Neural cell (in vitro differentiated cells): ENCODE data around the gene STT3B.

Experiments
- CTCF ChIP-seq: fragments of 450-650 bp; IDR thresholded peaks from 2 replicates; pipeline ENCODE4 v1.5.1; 2014; ENCODE audit warnings: antibody characterized with exemption, mild to moderate bottlenecking, moderate library complexity; ENCODE audit not compliant: poor library complexity, severe bottlenecking
- EZH2 ChIP-seq: fragments of 200-600, 300-800 bp; shearing (Covaris generic), sonication (generic); IDR thresholded peaks from 2 replicates; pipeline ENCODE4 v1.6.1; 2014; ENCODE audit warnings: antibody characterized with exemption, low read length, borderline replicate concordance, mild to moderate bottlenecking; ENCODE audit not compliant: insufficient read depth, poor library complexity, severe bottlenecking
- POLR2AphosphoS5 ChIP-seq: IDR thresholded peaks from 2 replicates; pipeline ENCODE4 v1.6.1; 2012
- RAD21 ChIP-seq: fragments of 450-650 bp; conservative IDR thresholded peaks from 2 replicates; pipeline ENCODE4 v1.6.1; 2014; ENCODE audit warnings: antibody characterized with exemption, mild to moderate bottlenecking, moderate library complexity
- REST ChIP-seq: IDR thresholded peaks from 2 replicates; pipeline ENCODE4 v1.6.1; 2012; ENCODE audit warnings: borderline replicate concordance
- SMC3 ChIP-seq: fragments of 450-650 bp; conservative IDR thresholded peaks from 2 replicates; pipeline ENCODE4 v1.6.1; 2014; ENCODE audit warnings: antibody characterized with exemption, mild to moderate bottlenecking, moderate library complexity; ENCODE audit not compliant: poor library complexity
- TAF1 ChIP-seq: IDR thresholded peaks from 2 replicates; pipeline ENCODE4 v1.6.1; 2012; ENCODE audit warnings: low read depth

- no peak for TF ChIP-seq CTCF
- TF ChIP-seq EZH2: no peak
- TF ChIP-seq POLR2AphosphoS5: no peak
- TF ChIP-seq REST: no peak
- no peak for TF ChIP-seq TAF1
- TF ChIP-seq RAD21: no peak
- no peak for TF ChIP-seq SMC3
Observed at GRCh38 chr3:31509147-31509728, 23.5 kb upstream of the STT3B start.
